DND-41 (cell line): ENCODE measurements around the gene MYO5A.

ENCODE experiments used
- ATAC-seq: fragments of 200-7000 bp; cut with Tn5 transposase; 3 replicates; pipeline ENCODE4 v1.9.1; 2021; ENCODE audit warnings: low read depth; ENCODE audit not compliant: insufficient read depth
- DNase-seq: peaks from one replicate; pipeline ENCODE4 v3.0.0-alpha.2; 2020
- H2AFZ ChIP-seq: 2 replicates; pipeline ENCODE4 v1.6.0; 2012; ENCODE audit warnings: low read depth, low read length
- H3K27ac ChIP-seq: 2 replicates; pipeline ENCODE4 v1.5.1; 2012; ENCODE audit warnings: low read length, inconsistent platforms
- H3K27me3 ChIP-seq: fragments of 200-600 bp; sonication (generic); 2 replicates; pipeline ENCODE4 v1.6.0; 2012; ENCODE audit warnings: low read length, mild to moderate bottlenecking, inconsistent platforms; ENCODE audit not compliant: insufficient read depth, poor library complexity
- H3K36me3 ChIP-seq: 2 replicates; pipeline ENCODE4 v1.5.1; 2012; ENCODE audit warnings: low read length, inconsistent platforms; ENCODE audit not compliant: insufficient read depth
- H3K4me1 ChIP-seq: 2 replicates; pipeline ENCODE4 v1.5.1; 2012; ENCODE audit warnings: mild to moderate bottlenecking, low read length; ENCODE audit not compliant: insufficient read depth
- H3K4me2 ChIP-seq: 2 replicates; pipeline ENCODE4 v1.6.0; 2012; ENCODE audit warnings: mild to moderate bottlenecking, moderate library complexity, low read length, inconsistent platforms; ENCODE audit not compliant: insufficient read depth
- H3K4me3 ChIP-seq, 2 experiments: fragments of 200-600 bp in 1 of 2; shearing (Covaris generic) in 1 of 2; 2 replicates each; pipeline ENCODE4 v1.5.1; 2012 to 2016; ENCODE audit warnings: inconsistent platforms in 2 of 2, low read length in 2 of 2, mild to moderate bottlenecking in 2 of 2, low read depth in 1 of 2, moderate library complexity in 1 of 2
- H3K79me2 ChIP-seq: 2 replicates; pipeline ENCODE4 v1.6.0; 2012; ENCODE audit warnings: low read length, inconsistent platforms; ENCODE audit not compliant: insufficient read depth
- H3K9ac ChIP-seq: 2 replicates; pipeline ENCODE4 v1.6.0; 2012; ENCODE audit warnings: low read depth, mild to moderate bottlenecking, inconsistent platforms, low read length, moderate library complexity
- H3K9me3 ChIP-seq: 2 replicates; pipeline ENCODE4 v1.5.1; 2012; ENCODE audit warnings: low read length, moderate library complexity, mild to moderate bottlenecking, inconsistent platforms; ENCODE audit not compliant: insufficient read depth, severe bottlenecking
- H4K20me1 ChIP-seq: 2 replicates; pipeline ENCODE4 v1.6.0; 2012; ENCODE audit warnings: low read length; ENCODE audit not compliant: insufficient read depth
- CTCF ChIP-seq: IDR thresholded peaks from 2 replicates; pipeline ENCODE4 v1.5.1; 2012; ENCODE audit warnings: borderline replicate concordance, low read length, moderate library complexity, mild to moderate bottlenecking; ENCODE audit not compliant: poor library complexity, severe bottlenecking; ENCODE audit errors: extremely low read depth
- EZH2 ChIP-seq: IDR thresholded peaks from 3 replicates; pipeline ENCODE4 v1.6.1; 2012; ENCODE audit warnings: borderline replicate concordance, low read depth, mild to moderate bottlenecking, moderate library complexity, low read length, inconsistent platforms; ENCODE audit not compliant: severe bottlenecking

Gene MYO5A

GRCh38 chr15:52521682-52522081 lies 7.0 kb downstream of the MYO5A start:
- no peak overlapping the region for H3K27ac ChIP-seq
- no peaks in the 10 kb centered on the region for H3K4me1 ChIP-seq
- H2AFZ ChIP-seq: no peak overlapping the region
- ATAC-seq: no peak
- H3K9me3 ChIP-seq: no peaks in the 10 kb centered on the region
- no peaks in the 10 kb centered on the region for H3K27me3 ChIP-seq
- no peak overlapping the region for H3K4me2 ChIP-seq
- peaks cover 8% of the 10 kb centered on the region; the same call in 1 of the 2 replicates for H4K20me1 ChIP-seq
- H3K79me2 ChIP-seq: peaks cover 22% of the 10 kb centered on the region
- no peak overlapping the region for H3K4me3 ChIP-seq
- no peak overlapping the region for H3K9ac ChIP-seq
- H3K36me3 ChIP-seq: no peaks in the 10 kb centered on the region
- no peak for DNase-seq
- TF ChIP-seq CTCF (no peak), EZH2 (no peak)

GRCh38 chr15:52520421-52520820 lies 8.3 kb downstream of the MYO5A start:
- no peak overlapping the region for H3K4me2 ChIP-seq
- H3K79me2 ChIP-seq: peaks cover 21% of the 10 kb centered on the region
- no peaks in the 10 kb centered on the region for H3K4me1 ChIP-seq

GRCh38 chr15:52518487-52519371 lies 10.0 kb downstream of the MYO5A start:
- no peak for TF ChIP-seq EZH2
- TF ChIP-seq CTCF: no peak
- Histone ChIP-seq H3K36me3 (no peaks in the 10 kb centered on the region), H3K27ac (no peak overlapping the region), H3K9me3 (no peaks in the 10 kb centered on the region), H4K20me1 (peaks cover 12% of the 10 kb centered on the region; the same call in 1 of the 2 replicates), H3K4me3 (no peak overlapping the region), H3K9ac (no peak overlapping the region), H3K4me2 (no peak overlapping the region), H3K4me1 (no peaks in the 10 kb centered on the region), H3K79me2 (peaks cover 21% of the 10 kb centered on the region), H2AFZ (no peak overlapping the region), H3K27me3 (no peaks in the 10 kb centered on the region)
- no peak for DNase-seq
- ATAC-seq: no peak

More at GRCh38 chr15:52520421-52520820, 8.3 kb downstream of the MYO5A start:
- Histone ChIP-seq H3K4me3 (no peak overlapping the region), H2AFZ (no peak overlapping the region), H3K9me3 (no peaks in the 10 kb centered on the region), H3K27ac (no peak overlapping the region), H3K27me3 (no peaks in the 10 kb centered on the region), H3K36me3 (no peaks in the 10 kb centered on the region), H3K9ac (no peak overlapping the region), H4K20me1 (peaks cover 8% of the 10 kb centered on the region; the same call in 1 of the 2 replicates)
- DNase-seq (no peak), ATAC-seq (no peak)
- no peak for TF ChIP-seq EZH2
- no peak for TF ChIP-seq CTCF
